WTC11 (cell line): ENCODE results near the gene PPM1N. TPM values are rescaled to one million over a fixed set of nuclear protein-coding genes. Genes with fewer than 3 reads are reported as not detected.

Experiments used
- ATAC-seq: fragments of 200-7000 bp; cut with Tn5 transposase; 2 replicates; pipeline ENCODE4 v1.10.0; 2021; ENCODE audit warnings: mild to moderate bottlenecking, moderate library complexity
- CTCF ChIA-PET: fragments of 300-600 bp; sonication (Branson Sonifier 250); formaldehyde crosslinking; loops from one replicate; lab custom pipeline; 2021; ENCODE audit warnings: antibody characterized with exemption; lab: Charles Lee
- POLR2A ChIA-PET: fragments of 350-600 bp; sonication (Branson Sonifier 250); formaldehyde crosslinking; loops from one replicate; lab custom pipeline; 2021; ENCODE audit warnings: antibody characterized with exemption; lab: Charles Lee
- DNase-seq: peaks from one replicate; pipeline ENCODE4 v3.0.0; 2021; ENCODE audit warnings: low spot score
- H3K27ac Mint-ChIP-seq: 2 replicates; pipeline ENCODE4 v1.8.0; 2021; ENCODE audit warnings: mixed read lengths
- H3K27me3 Mint-ChIP-seq: 2 replicates; pipeline ENCODE4 v1.8.0; 2021; ENCODE audit warnings: low read depth, mild to moderate bottlenecking, moderate library complexity, mixed read lengths
- H3K36me3 Mint-ChIP-seq: 2 replicates; pipeline ENCODE4 v1.8.0; 2021; ENCODE audit warnings: mixed read lengths
- H3K4me1 Mint-ChIP-seq: 2 replicates; pipeline ENCODE4 v1.8.0; 2022; ENCODE audit warnings: mixed read lengths
- H3K4me3 Mint-ChIP-seq: 2 replicates; pipeline ENCODE4 v1.8.0; 2021; ENCODE audit warnings: mild to moderate bottlenecking, moderate library complexity, mixed read lengths
- H3K9me3 Mint-ChIP-seq: 2 replicates; pipeline ENCODE4 v1.8.0; 2021; ENCODE audit warnings: mixed read lengths
- ATF3 ChIP-seq: sonication (generic); formaldehyde crosslinking; conservative IDR thresholded peaks from 2 replicates; pipeline ENCODE4 v1.8.1; 2022; ENCODE audit warnings: mild to moderate bottlenecking, missing genetic modification reagents
- CBFB ChIP-seq: sonication (generic); formaldehyde crosslinking; IDR thresholded peaks from 2 replicates; pipeline ENCODE4 v1.8.1; 2022; ENCODE audit warnings: mild to moderate bottlenecking, low read depth, missing genetic modification reagents
- E2F5 ChIP-seq: sonication (generic); formaldehyde crosslinking; IDR thresholded peaks from 2 replicates; pipeline ENCODE4 v1.8.1; 2022; ENCODE audit warnings: mild to moderate bottlenecking, moderate library complexity, missing genetic modification reagents
- ETV6 ChIP-seq: sonication (generic); formaldehyde crosslinking; IDR thresholded peaks from 2 replicates; pipeline ENCODE4 v1.8.1; 2022; ENCODE audit warnings: mild to moderate bottlenecking, missing genetic modification reagents
- GABPB1 ChIP-seq: sonication (generic); formaldehyde crosslinking; IDR thresholded peaks from 2 replicates; pipeline ENCODE4 v1.8.1; 2023; ENCODE audit warnings: mild to moderate bottlenecking, missing genetic modification reagents
- GRHL2 ChIP-seq: fragments of 250-450 bp; sonication (Bioruptor Pico); IDR thresholded peaks from 2 replicates; pipeline ENCODE4 v1.8.0; 2022; ENCODE audit warnings: mild to moderate bottlenecking, moderate library complexity; ENCODE audit not compliant: insufficient replicate concordance, severe bottlenecking
- IRF1 ChIP-seq: sonication (generic); formaldehyde crosslinking; IDR thresholded peaks from 2 replicates; pipeline ENCODE4 v1.8.0; 2023; ENCODE audit warnings: missing genetic modification reagents
- JUN ChIP-seq: sonication (generic); formaldehyde crosslinking; IDR thresholded peaks from 2 replicates; pipeline ENCODE4 v1.8.0; 2023; ENCODE audit warnings: mild to moderate bottlenecking, missing genetic modification reagents
- KAT7 ChIP-seq: sonication (generic); formaldehyde crosslinking; IDR thresholded peaks from 2 replicates; pipeline ENCODE4 v1.8.1; 2023; ENCODE audit warnings: missing genetic modification reagents, mild to moderate bottlenecking, borderline replicate concordance
- NFE2L1 ChIP-seq: sonication (generic); formaldehyde crosslinking; IDR thresholded peaks from 2 replicates; pipeline ENCODE4 v1.8.1; 2023; ENCODE audit warnings: missing genetic modification reagents
- TEAD4 ChIP-seq: sonication (generic); formaldehyde crosslinking; IDR thresholded peaks from 2 replicates; pipeline ENCODE4 v1.8.0; 2022; ENCODE audit warnings: mild to moderate bottlenecking, missing genetic modification reagents
- TP53 ChIP-seq: sonication (generic); formaldehyde crosslinking; IDR thresholded peaks from 2 replicates; pipeline ENCODE4 v1.8.1; 2023; ENCODE audit warnings: mild to moderate bottlenecking, missing genetic modification reagents
- ZBTB21 ChIP-seq: sonication (generic); formaldehyde crosslinking; IDR thresholded peaks from 2 replicates; pipeline ENCODE4 v1.8.1; 2023; ENCODE audit warnings: mild to moderate bottlenecking, missing genetic modification reagents, borderline replicate concordance
- ZNF423 ChIP-seq: fragments of 250-450 bp; sonication (Bioruptor Pico); IDR thresholded peaks from 2 replicates; pipeline ENCODE4 v2.1.2; 2022; ENCODE audit warnings: mild to moderate bottlenecking, moderate library complexity
- ZNF532 ChIP-seq: fragments of 250-450 bp; sonication (Bioruptor Pico); IDR thresholded peaks from 2 replicates; pipeline ENCODE4 v1.9.0; 2021; ENCODE audit warnings: mild to moderate bottlenecking, borderline replicate concordance
- total RNA-seq: library from RNA; stranded (reverse); gene quantifications from 3 replicates; pipeline ENCODE4 v1.2.3, GENCODE V29; 2021
- TF ChIP-seq, protein P1 (sequence below): sonication (generic); formaldehyde crosslinking; IDR thresholded peaks from 2 replicates; pipeline ENCODE4 v1.8.0; 2022; ENCODE audit warnings: mild to moderate bottlenecking, missing genetic modification reagents
- TF ChIP-seq, protein P2 (sequence below): fragments of 250-450 bp; sonication (Bioruptor Pico); conservative IDR thresholded peaks from 2 replicates; pipeline ENCODE4 v1.9.0; 2021; ENCODE audit warnings: mild to moderate bottlenecking
- TF ChIP-seq, protein P3 (sequence below): fragments of 250-450 bp; sonication (Bioruptor Pico); IDR thresholded peaks from 2 replicates; pipeline ENCODE4 v1.9.0; 2021; ENCODE audit warnings: mild to moderate bottlenecking
- TF ChIP-seq, protein P4 (sequence below): sonication (generic); formaldehyde crosslinking; conservative IDR thresholded peaks from 2 replicates; pipeline ENCODE4 v1.8.1; 2023; ENCODE audit warnings: mild to moderate bottlenecking, low read depth, missing genetic modification reagents, moderate library complexity

Gene PPM1N
- total RNA-seq, 1 experiment from 2014 or later, result 10.3 TPM

DNA sequence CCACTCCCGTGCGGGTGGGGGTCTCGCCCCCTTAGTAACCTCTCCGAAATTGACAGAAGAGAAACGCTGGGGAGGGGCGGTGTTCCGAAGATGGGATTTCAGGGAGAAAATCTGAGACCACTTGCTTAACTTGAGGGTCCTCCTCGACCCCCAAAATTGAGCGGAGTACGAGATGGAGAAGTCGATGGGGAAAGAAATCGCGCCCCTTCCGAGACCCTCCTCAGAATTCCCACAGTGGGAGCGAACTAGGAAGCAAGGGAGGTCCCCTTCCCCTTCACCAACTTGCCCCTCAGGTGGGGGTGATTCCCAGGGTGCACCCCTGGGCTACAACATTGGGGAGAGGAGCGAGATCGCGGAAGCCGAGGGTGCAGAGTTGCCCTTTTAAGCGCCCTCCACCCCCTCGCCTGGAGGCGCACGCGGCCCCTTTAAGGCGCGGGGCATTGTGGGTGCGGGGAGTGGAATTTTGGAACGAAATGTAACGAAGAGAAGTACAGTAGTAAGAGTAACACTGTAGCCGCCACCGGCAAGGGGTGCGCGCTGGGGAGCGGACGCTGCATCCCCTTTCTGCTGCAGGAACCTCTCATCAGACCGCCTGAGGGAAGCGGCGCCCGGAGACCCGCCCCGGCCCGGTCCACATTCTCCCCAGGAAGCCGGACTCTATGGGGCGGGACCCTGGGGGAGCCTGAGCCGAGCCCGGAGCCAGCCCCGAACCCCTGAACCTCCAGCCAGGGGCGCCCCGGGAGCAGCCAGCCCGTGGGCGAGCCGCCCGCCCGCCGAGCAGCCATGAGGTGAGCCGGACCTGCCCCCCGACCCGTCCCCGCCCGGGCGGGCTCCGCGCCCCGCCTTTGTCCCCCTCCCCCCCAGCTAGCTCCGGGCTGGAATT lies 9.0 kb downstream of the PPM1N start, which contains the start of gene VASP:
VASP (plus strand) TSS at position 491 of the 883 bp plus-strand sequence; CDS start at position 784, 293 bp downstream.
- CTCF ChIA-PET, result interaction anchor here (0.9 to 1.8 kb wide), 10 partner anchors 8 to 136 kb away, joined by 3 to 10 read pairs (median 6); partner anchors contain the start of genes FOSB, PPM1N and RTN2
- no peaks in the 10 kb centered on the region; the same call in 1 of the 2 replicates for H3K27me3 Mint-ChIP-seq
- POLR2A ChIA-PET, result interaction anchor here (1.9 kb wide), 1 partner anchor 9 kb away, joined by 33 read pairs; the partner anchor contains the start of genes PPM1N and RTN2
- TF ChIP-seq TP53 (CRISPR knock-in tag) (no peak), GRHL2 (no peak), ETV6 (CRISPR knock-in tag) (peak; percentile 55; the same call in 1 of the 2 replicates), E2F5 (no peak), KAT7 (CRISPR knock-in tag) (no peak), ZBTB21 (no peak), CBFB (CRISPR knock-in tag) (no peak), TEAD4 (CRISPR knock-in tag) (0 out of 2 replicates have a peak, but pooled peaks have one; percentile 18), JUN (CRISPR knock-in tag) (no peak), ZNF423 (CRISPR knock-in tag) (peak; percentile 47; the same call in 1 of the 2 replicates), IRF1 (CRISPR knock-in tag) (no peak), ATF3 (CRISPR knock-in tag) (no peak), NFE2L1 (no peak), GABPB1 (CRISPR knock-in tag) (0 out of 2 replicates have a peak, but pooled peaks have one; percentile 32), ZNF532 (CRISPR knock-in tag) (no peak)
- TF ChIP-seq, protein P1, sequence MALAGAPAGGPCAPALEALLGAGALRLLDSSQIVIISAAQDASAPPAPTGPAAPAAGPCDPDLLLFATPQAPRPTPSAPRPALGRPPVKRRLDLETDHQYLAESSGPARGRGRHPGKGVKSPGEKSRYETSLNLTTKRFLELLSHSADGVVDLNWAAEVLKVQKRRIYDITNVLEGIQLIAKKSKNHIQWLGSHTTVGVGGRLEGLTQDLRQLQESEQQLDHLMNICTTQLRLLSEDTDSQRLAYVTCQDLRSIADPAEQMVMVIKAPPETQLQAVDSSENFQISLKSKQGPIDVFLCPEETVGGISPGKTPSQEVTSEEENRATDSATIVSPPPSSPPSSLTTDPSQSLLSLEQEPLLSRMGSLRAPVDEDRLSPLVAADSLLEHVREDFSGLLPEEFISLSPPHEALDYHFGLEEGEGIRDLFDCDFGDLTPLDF (CRISPR knock-in tag), result no peak
- TF ChIP-seq, protein P2, sequence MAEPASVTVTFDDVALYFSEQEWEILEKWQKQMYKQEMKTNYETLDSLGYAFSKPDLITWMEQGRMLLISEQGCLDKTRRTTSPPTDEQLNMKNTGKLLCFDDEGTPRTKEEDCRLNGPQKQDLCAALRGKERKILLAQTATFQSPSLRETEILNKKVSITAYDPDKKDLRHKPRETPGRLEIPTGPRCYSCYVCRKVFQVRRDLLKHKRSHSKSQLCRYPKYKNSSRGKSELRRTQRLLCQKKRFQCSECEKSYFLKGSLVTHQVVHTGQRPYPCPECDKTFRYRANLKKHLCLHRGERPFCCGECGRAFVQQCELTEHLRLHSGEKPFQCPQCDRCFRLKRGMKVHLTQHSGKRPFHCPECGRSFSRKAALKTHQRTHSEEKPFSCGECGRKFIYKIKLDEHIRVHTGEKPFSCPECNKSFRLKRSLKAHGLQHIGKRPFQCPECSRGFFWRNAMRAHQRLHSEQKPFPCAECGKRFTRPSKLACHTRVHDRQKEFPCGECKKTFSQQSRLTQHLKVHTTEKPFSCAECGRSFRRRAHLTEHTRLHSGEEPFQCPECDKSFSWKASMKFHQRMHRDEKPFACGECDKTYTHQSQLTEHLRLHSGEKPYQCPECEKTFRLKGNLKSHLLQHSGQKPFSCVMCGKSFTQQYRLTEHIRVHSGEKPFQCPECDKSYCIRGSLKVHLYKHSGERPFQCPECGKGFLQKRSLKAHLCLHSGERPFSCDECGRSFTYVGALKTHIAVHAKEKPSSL (CRISPR knock-in tag), result no peak
- TF ChIP-seq, protein P3, sequence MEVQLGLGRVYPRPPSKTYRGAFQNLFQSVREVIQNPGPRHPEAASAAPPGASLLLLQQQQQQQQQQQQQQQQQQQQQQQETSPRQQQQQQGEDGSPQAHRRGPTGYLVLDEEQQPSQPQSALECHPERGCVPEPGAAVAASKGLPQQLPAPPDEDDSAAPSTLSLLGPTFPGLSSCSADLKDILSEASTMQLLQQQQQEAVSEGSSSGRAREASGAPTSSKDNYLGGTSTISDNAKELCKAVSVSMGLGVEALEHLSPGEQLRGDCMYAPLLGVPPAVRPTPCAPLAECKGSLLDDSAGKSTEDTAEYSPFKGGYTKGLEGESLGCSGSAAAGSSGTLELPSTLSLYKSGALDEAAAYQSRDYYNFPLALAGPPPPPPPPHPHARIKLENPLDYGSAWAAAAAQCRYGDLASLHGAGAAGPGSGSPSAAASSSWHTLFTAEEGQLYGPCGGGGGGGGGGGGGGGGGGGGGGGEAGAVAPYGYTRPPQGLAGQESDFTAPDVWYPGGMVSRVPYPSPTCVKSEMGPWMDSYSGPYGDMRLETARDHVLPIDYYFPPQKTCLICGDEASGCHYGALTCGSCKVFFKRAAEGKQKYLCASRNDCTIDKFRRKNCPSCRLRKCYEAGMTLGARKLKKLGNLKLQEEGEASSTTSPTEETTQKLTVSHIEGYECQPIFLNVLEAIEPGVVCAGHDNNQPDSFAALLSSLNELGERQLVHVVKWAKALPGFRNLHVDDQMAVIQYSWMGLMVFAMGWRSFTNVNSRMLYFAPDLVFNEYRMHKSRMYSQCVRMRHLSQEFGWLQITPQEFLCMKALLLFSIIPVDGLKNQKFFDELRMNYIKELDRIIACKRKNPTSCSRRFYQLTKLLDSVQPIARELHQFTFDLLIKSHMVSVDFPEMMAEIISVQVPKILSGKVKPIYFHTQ (CRISPR knock-in tag), result no peak
- TF ChIP-seq, protein P4, sequence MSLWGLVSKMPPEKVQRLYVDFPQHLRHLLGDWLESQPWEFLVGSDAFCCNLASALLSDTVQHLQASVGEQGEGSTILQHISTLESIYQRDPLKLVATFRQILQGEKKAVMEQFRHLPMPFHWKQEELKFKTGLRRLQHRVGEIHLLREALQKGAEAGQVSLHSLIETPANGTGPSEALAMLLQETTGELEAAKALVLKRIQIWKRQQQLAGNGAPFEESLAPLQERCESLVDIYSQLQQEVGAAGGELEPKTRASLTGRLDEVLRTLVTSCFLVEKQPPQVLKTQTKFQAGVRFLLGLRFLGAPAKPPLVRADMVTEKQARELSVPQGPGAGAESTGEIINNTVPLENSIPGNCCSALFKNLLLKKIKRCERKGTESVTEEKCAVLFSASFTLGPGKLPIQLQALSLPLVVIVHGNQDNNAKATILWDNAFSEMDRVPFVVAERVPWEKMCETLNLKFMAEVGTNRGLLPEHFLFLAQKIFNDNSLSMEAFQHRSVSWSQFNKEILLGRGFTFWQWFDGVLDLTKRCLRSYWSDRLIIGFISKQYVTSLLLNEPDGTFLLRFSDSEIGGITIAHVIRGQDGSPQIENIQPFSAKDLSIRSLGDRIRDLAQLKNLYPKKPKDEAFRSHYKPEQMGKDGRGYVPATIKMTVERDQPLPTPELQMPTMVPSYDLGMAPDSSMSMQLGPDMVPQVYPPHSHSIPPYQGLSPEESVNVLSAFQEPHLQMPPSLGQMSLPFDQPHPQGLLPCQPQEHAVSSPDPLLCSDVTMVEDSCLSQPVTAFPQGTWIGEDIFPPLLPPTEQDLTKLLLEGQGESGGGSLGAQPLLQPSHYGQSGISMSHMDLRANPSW (CRISPR knock-in tag), result no peak

More for the DNA sequence above, 9.0 kb downstream of the PPM1N start, which contains the start of gene VASP:
- DNase-seq, result peak; percentile 89
- H3K4me1 Mint-ChIP-seq, result peaks cover 31% of the 10 kb centered on the region
- H3K4me3 Mint-ChIP-seq, result peak within 1 kb of the TSS; percentile 91
- H3K36me3 Mint-ChIP-seq, result no peaks in the 10 kb centered on the region
- H3K27ac Mint-ChIP-seq, result peak within 1 kb of the TSS; percentile 93
- H3K9me3 Mint-ChIP-seq, result no peaks in the 10 kb centered on the region
- ATAC-seq, result peak; percentile 39
